HG03354 (cell line): ENCODE results near the gene MTREX.

Experiments
- ATAC-seq: cut with Tn5 transposase; IDR thresholded peaks from one replicate; pipeline ENCODE4 v1.9.1; 2021; ENCODE audit warnings: mild to moderate bottlenecking; ENCODE audit not compliant: unreplicated experiment, poor library complexity, severe bottlenecking

Gene MTREX

DNA sequence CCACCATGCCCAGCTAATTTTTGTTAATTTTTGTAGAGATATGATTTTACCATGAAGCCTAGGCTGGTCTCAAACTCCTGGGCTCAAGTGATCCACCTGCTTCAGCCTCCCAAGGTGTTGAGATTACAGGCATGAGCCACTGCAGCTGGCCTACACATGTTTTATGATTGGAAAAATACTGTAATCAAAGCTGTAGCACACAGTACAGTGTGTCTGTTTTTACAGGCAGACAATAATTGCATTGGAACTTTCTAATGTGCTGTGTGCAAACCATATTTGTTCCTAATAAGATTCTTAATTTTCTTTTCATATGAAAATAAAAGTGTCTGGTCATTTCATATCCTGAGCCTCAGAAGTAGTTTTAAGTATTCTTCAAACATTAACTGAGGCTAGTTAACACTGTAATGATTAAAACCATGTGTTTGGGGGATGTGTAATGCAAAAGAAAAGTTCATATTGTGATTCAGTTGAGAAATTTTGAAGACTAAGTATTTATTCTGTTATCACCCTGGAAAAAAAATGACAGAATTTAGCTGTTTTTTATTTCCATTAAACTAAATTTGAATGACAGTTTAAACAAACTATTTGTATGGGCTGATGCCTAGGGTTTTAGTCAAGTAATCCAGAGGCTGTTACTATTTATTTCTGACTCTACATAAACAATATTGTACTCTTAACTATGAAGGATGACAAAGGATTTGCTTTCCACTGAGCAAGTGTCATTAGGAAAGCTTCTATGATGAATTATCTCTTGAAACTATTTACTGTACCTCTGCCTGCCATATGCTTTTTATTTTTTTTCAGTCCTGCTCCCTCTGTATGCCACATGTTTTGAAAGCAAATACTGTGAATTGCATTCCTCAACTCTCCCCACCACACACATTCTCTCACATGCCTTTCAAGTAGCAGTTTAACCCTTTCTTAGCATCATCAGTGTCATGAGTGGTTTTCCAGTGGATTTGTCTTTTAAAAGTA, 111.5 kb downstream of the MTREX start:
- ATAC-seq, result no peak

DNA sequence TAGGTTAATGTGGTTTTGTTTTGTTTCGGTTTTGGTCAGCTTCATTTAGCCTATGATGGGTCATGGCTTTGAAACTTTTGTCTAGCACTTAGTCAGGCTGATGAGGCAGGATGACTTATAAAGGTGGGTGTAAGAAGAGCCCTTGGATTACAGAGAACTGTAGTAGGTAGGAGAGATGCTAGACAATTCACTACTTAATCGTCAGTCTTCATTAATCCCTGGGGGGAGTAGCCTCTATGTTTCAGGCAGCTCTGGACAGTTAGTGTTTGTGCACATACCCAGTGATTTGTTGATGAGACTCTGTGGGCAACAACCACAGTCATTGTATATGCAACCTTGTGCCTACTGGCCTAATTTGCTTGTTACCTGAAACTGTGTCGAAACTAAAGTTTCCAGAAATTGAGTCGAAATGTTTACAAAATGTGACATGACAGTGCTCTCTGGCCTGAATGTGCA, 113.3 kb downstream of the MTREX start:
- peak; percentile 91 for ATAC-seq

GRCh38 chr5:55426455-55426854, 118.7 kb downstream of the MTREX start:
- no peak for ATAC-seq

GRCh38 chr5:55427157-55427556, 119.4 kb downstream of the MTREX start:
- no peak for ATAC-seq

DNA sequence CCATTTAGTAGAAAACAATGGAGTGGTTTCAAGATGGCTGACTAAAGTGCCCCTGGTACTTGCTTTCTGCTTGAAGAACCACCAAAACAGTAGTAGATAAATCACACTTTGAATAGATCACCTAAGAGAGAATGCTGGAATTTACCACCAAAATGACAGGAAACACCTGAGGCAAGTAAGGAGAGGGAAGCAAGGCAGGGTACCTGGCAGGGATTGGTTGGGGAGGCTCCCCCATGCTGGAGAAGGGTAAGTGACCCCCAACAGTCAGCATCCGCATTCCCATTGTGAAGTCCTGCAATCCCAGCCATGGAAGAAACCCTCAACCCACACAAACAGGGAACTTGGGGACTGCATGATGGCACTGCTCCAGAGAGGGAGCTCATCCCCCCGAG, 121.4 kb downstream of the MTREX start:
- no peak for ATAC-seq

DNA sequence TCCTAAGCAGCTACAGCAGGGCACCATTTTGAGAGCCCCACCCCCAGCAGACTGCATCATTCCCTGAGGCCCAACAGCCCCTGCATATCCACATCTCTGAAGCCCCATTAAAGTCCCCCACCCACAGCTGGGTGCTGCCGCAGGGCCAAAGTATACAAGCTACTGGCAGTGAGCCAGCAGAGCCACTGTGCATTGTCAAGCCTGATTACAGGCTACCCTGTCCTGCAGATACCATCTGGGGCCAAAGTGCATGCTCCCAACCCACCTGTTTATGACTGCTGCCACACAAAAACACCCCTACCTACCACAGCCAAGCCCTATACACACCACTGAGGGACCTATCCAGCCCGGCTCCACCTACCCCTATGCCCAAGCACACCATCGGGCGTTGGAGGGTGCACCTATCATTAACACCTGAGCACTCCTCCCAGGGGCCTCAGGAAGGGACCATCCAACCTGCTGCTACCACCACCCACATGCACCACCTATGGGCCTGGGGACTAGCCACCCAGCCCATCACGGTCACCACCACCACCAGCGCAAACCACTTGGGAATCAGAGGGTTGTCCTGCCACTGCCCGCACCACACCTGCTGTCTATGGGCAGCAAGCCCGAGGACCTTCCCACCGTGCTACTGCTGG, 121.9 kb downstream of the MTREX start:
- ATAC-seq, result no peak

DNA sequence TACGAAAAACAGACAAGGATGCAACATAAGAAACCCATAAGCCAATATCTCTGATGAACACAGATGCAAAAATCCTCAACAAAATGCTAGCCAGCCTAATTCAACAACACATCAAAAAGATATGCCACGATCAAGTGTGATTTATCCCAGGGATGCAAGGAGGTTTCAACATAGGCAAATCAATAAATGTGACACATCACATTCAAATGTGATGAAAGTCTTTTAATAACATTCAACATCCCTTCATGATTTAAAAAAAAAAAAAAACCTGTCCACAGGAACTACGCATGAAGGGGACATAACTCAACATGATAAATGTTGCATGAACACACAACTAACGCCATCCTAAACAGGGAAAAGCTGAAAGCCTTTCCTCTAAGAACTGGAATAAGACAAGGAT, 124.8 kb downstream of the MTREX start:
- ATAC-seq, result no peak

GRCh38 chr5:55437452-55437851, 129.7 kb downstream of the MTREX start:
- ATAC-seq, result no peak

- no peak for ATAC-seq
These were observed 130.0 kb downstream of the MTREX start for GRCh38 chr5:55437859-55438206.

GRCh38 chr5:55438998-55439397, 131.2 kb downstream of the MTREX start:
- no peak for ATAC-seq

DNA sequence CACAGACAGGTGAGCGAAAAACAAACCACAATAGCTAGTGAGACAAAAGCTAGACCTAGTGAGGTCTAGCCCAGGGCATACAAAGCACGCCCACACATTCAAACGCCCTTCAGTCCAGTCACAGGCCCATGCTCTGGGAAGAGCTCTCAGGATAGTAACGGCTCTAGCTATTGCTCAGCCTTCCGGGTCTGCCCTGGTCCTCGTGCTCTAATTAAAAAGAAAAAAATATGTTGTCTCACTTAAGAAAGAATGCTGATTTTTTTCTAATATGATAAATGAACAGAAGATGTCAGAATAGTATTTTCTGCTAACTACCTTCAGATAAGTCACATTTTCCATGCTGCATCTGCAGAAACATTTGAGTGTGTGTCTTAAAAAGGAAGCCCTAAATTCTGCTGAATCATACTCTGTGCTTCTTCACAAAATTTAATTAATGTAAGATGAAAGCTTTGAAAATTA, 132.4 kb downstream of the MTREX start:
- no peak for ATAC-seq

DNA sequence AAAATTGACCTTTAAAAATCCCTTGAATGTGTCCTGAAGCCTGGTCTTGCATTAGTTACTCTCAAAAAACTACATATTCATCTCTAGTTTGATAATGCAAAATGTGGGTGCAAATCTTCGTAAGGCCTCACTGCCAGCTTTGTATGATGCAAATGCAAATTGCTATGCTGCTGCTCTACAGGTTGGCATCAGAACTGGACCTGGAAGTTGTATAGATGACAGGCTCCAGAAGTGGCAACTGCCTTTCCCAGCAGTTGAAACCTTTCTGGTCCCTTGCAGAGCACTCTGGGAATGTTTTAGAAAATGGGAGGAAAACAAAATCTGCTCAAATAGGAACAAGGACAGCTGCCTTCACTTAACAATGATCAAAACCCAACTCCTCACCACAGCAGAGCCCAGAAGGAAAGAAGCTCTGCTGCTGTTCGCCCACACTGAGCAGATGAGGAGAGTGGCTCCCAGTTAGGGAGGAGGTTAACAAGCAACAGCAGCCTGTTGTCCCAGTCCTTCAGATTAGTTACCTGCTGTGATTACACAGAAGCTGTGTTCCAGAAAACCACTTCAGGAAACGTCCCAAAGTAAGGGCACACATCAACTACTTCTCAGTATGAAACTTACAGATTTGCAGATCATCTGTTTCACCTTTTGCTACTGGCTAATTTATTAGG, 133.4 kb downstream of the MTREX start:
- ATAC-seq, result no peak

DNA sequence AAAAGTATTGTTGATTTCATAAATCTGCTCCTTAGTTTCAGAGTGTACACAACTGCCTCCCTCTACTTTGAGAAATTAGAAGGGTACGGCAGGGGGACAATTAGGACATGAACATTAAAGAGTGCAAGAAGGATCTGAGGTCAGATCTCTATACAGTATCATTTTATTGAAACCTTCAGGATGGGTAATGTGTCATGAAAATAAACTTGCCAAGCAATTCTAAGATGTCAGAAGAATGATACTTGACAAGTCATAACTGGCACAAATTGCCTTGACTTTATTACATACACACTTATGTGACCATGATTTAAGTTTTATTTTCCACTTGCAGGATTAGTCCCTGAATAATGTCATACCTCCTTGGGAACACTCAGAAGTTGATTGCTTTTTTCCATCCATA, 134.2 kb downstream of the MTREX start:
- ATAC-seq, result no peak

DNA sequence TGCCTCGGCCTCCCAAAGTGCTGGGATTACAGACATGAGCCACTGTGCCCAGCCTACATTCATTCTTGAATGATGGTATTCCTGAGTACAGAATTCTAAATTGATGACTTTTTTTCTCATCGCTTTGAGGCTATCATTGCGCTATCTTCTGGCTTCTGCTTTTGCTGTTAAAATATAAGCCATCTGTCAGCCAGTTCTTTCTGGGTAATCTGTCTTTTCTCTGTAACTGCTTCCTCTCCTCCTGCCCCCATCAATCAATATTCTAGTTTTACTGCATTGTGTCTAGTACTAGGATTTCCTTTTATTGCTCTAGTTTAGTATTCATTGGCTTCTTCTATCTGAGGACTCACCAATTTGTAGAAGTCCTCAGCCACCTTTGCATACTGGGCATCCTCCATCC, 138.0 kb downstream of the MTREX start:
- no peak for ATAC-seq

DNA sequence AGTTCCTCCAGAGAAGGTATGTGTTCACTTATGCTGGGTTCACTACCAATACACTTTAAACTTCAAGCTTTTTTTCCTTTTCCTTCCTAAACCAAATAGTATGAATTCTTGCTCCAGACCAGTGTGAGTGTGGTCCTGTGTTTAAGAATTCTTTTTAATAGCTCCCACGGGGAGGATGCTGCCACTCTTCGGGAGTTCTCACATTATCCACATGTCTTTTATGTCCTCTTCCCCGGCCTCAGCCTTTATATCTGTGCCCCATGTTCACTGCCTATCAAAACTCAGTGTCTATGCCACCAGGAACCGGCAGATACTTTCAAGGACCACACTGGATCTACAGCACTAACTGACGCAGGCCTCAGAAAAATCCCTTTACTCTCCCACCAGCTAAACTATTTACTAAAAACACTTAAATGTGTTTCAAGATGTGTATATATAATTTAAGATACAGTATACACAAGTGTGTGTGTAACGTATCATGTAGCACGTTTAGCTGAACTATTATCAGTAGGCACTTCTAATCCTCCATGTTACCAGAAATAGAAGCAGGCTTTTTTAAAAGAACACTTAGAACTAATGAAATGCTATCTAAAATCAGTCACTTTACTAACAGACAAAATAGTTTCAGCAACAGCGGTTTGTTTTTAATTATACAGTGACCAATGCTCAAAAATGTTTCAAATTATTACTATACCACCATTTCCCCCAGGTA, 139.0 kb downstream of the MTREX start:
- no peak for ATAC-seq

DNA sequence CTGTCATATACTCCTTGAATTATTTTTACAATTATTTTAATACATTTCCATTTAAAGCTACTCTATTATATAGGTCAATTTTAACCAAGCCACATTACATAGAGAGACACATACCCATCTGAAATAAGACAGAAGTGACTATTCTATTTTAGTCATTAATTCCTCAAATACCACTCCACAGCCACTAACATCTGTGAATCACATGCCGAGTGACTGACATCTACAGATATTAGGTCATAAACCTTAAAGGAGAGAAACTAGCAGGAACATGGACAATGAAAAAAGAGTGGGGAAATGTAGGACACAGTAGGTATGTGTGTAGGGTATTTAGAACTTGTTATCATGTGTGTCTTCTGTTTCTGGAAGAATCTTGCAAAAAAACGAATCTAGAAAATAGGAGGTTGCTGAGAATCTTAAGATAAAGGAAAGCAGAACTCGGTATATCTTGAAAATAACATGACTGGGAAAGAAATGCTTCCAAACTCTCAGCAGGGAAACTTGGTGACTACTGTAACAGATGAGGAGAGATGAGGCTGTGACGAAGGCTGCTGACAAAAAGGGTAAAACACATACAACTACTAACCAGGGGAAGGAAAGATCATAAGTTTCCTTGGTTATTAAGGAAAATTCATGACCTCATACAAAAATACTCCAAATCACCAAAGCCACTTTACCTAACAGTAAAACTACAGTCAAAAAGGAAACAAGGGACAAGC, 142.4 kb downstream of the MTREX start:
- ATAC-seq, result no peak

GRCh38 chr5:55451976-55452375, 144.2 kb downstream of the MTREX start:
- no peak for ATAC-seq

DNA sequence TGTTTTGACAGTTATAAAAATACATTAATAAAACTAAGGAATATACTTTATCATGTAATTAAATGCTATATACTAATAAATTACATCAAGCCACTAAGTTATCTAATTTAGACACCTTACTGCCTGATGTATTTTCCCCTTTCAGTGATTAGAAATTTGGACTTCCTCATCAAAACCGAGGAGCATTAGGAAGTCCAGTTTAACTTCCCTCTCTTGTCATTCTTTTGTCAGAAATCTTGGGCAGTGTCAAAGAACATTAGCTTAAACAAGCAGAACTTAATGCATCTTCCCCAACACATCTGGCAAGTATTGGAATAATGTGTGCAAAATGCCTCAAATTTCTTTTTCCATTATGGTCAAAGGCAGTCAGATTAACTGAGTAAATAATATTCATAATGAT, 145.4 kb downstream of the MTREX start:
- no peak for ATAC-seq

DNA sequence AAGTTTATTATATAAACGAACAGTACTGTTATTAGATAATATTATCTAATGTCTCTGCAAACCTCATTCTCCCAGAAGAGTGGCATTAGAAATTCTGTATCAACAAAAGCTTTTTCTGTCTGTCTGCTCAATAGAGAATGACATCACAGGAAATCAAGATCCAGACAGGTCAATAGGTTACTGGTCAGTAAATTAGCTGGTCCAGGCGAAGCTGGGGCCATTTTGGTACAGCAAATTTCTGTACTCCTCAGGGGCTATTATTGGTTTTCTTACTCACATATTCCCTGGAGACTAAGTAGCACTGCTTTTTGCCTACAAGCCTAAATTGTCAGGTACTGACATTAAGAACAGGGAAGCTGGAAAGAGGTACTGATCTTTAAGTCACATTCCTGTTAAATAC, 146.5 kb downstream of the MTREX start:
- ATAC-seq, result no peak
